ENCODE measurements around the gene PIGP. TPM values are rescaled to one million over a fixed set of nuclear protein-coding genes. Genes with fewer than 3 reads are reported as not detected.
"Not testable (repeated sequence)": the region's sequence is repeated elsewhere in the genome, so short reads cannot be mapped to it uniquely, and the experiment has no call there.

The PIGP gene
- 10 to 100 TPM; 10.3 to 19.3 (median 15.3) TPM for total RNA-seq
- 13.3 TPM for total RNA-seq (2013)
- total RNA-seq: 4.9 to 14.8 (median 9.5) reads per million in 29 experiments

- H3K4me1 ChIP-seq (ENCODE audit: control insufficient read depth in 1 of 2, extremely low read depth in 1 of 2, insufficient read depth in 2 of 2, low read length in 2 of 2): peaks cover 19 to 22% of the 10 kb centered on the region in 2 experiments
- H3K36me3 Mint-ChIP-seq: peaks cover 17% of the 10 kb centered on the region
- CTCF ChIA-PET: no interaction called here
- H3K36me3 ChIP-seq (ENCODE audit: control insufficient read depth in 2 of 2, extremely low read depth in 1 of 2, insufficient read depth in 1 of 2, low read length in 1 of 2): no peaks in the 10 kb centered on the region
- ATAC-seq (replicated peaks in 1 of 4): peak; percentile 68 to 77 (median 72)
- peak; percentile 84 to 99 (median 93) for DNase-seq
- H3K9me3 Mint-ChIP-seq: no peaks in the 10 kb centered on the region
- H3K4me1 Mint-ChIP-seq: peaks cover 53 to 55% (median 54%) of the 10 kb centered on the region in 3 donors
- no peaks in the 10 kb centered on the region for H3K27me3 Mint-ChIP-seq
- H3K27ac Mint-ChIP-seq: peak within 1 kb of the TSS; percentile 95 to 96
- peak within 1 kb of the TSS; percentile 92 to 97 (median 93) for H3K4me3 Mint-ChIP-seq
- H3K27ac ChIP-seq (ENCODE audit: low read length): peak within 1 kb of the TSS; percentile 91
- H3K9me3 ChIP-seq: no peaks in the 10 kb centered on the region
- WGBS (ENCODE audit: insufficient coverage): under 1% methylated on average over 58 of the region's 61 CpGs
- POLR2A ChIA-PET: no interaction called here
- peak within 1 kb of the TSS; percentile 84 to 92 for H3K4me3 ChIP-seq (ENCODE audit: control insufficient read depth in 1 of 2, extremely low read depth in 1 of 2, low read length in 1 of 2)
- no peaks in the 10 kb centered on the region for H3K27me3 ChIP-seq (replicated peaks in 1 of 2; ENCODE audit: control insufficient read depth in 2 of 2, extremely low read depth in 1 of 2, insufficient read depth in 2 of 2, low read length in 1 of 2)
Measured at GRCh38 chr21:37072988-37073416, at the start of gene PIGP, which contains the start of gene TTC3. Gene PIGP, minus strand, starts transcription at chr21:37073071. Its CDS starts 556 bp downstream, at chr21:37072515. Gene TTC3, plus strand, starts transcription at chr21:37073254. Its CDS starts 14,004 bp downstream, at chr21:37087258.

GRCh38 chr21:37119421-37120218, 46.7 kb upstream of the PIGP start:
- H3K27ac ChIP-seq (ENCODE audit: low read length): no peak overlapping the region
- CTCF ChIA-PET: no interaction called here
- H3K4me3 Mint-ChIP-seq: no peak overlapping the region
- H3K4me1 Mint-ChIP-seq: peaks cover 5 to 16% (median 14%) of the 10 kb centered on the region in 3 donors
- peaks cover 0 to 15% of the 10 kb centered on the region in 2 donors for H3K36me3 ChIP-seq (ENCODE audit: control insufficient read depth in 2 of 2, extremely low read depth in 1 of 2, insufficient read depth in 1 of 2, low read length in 1 of 2)
- no peaks in the 10 kb centered on the region for H3K4me1 ChIP-seq (ENCODE audit: control insufficient read depth in 1 of 2, extremely low read depth in 1 of 2, insufficient read depth in 2 of 2, low read length in 2 of 2)
- 91% methylated on average over 4 of the region's 6 CpGs for WGBS (ENCODE audit: insufficient coverage)
- H3K9me3 ChIP-seq: no peaks in the 10 kb centered on the region
- ATAC-seq (replicated peaks in 1 of 4) (no peak), DNase-seq (no peak)
- peaks cover 32% of the 10 kb centered on the region for H3K36me3 Mint-ChIP-seq
- no peaks in the 10 kb centered on the region for H3K27me3 Mint-ChIP-seq
- peak overlapping the region; percentile 7 to 19 for H3K27ac Mint-ChIP-seq
- no peak overlapping the region for H3K4me3 ChIP-seq (ENCODE audit: control insufficient read depth in 1 of 2, extremely low read depth in 1 of 2, low read length in 1 of 2)
- POLR2A ChIA-PET: no interaction called here
- H3K9me3 Mint-ChIP-seq: no peaks in the 10 kb centered on the region
- H3K27me3 ChIP-seq (replicated peaks in 1 of 2; ENCODE audit: control insufficient read depth in 2 of 2, extremely low read depth in 1 of 2, insufficient read depth in 2 of 2, low read length in 1 of 2): no peaks in the 10 kb centered on the region

- no peaks in the 10 kb centered on the region for H3K27me3 ChIP-seq (replicated peaks in 1 of 2; ENCODE audit: control insufficient read depth in 2 of 2, extremely low read depth in 1 of 2, insufficient read depth in 2 of 2, low read length in 1 of 2)
- DNase-seq (no peak), ATAC-seq (replicated peaks in 1 of 4) (no peak)
- no peak overlapping the region for H3K4me3 Mint-ChIP-seq
- no peaks in the 10 kb centered on the region for H3K9me3 Mint-ChIP-seq
- no peak overlapping the region for H3K27ac ChIP-seq (ENCODE audit: low read length)
- H3K4me1 Mint-ChIP-seq: peaks cover 5 to 16% (median 14%) of the 10 kb centered on the region in 3 donors
- no peaks in the 10 kb centered on the region for H3K27me3 Mint-ChIP-seq
- H3K27ac Mint-ChIP-seq: peak overlapping the region; percentile 19 to 56
- ChIA-PET POLR2A (no interaction called here), CTCF (no interaction called here)
- H3K36me3 Mint-ChIP-seq: peaks cover 34% of the 10 kb centered on the region
- no peaks in the 10 kb centered on the region for H3K4me1 ChIP-seq (ENCODE audit: control insufficient read depth in 1 of 2, extremely low read depth in 1 of 2, insufficient read depth in 2 of 2, low read length in 2 of 2)
- peaks cover 0 to 9% of the 10 kb centered on the region in 2 donors for H3K36me3 ChIP-seq (ENCODE audit: control insufficient read depth in 2 of 2, extremely low read depth in 1 of 2, insufficient read depth in 1 of 2, low read length in 1 of 2)
- no peaks in the 10 kb centered on the region for H3K9me3 ChIP-seq
- WGBS (ENCODE audit: insufficient coverage): no CpG with 5 or more reads among the region's 1 CpG
- no peak overlapping the region for H3K4me3 ChIP-seq (ENCODE audit: control insufficient read depth in 1 of 2, extremely low read depth in 1 of 2, low read length in 1 of 2)
Measured at GRCh38 chr21:37118187-37118826, 45.4 kb upstream of the PIGP start.

- Histone ChIP-seq H3K4me1 (ENCODE audit: control insufficient read depth in 1 of 2, extremely low read depth in 1 of 2, insufficient read depth in 2 of 2, low read length in 2 of 2) (no peaks in the 10 kb centered on the region), H3K9me3 (no peaks in the 10 kb centered on the region), H3K4me3 (ENCODE audit: control insufficient read depth in 1 of 2, extremely low read depth in 1 of 2, low read length in 1 of 2) (no peak overlapping the region), H3K27ac (ENCODE audit: low read length) (no peak overlapping the region), H3K36me3 (ENCODE audit: control insufficient read depth in 2 of 2, extremely low read depth in 1 of 2, insufficient read depth in 1 of 2, low read length in 1 of 2) (peaks cover 0 to 7% of the 10 kb centered on the region in 2 donors), H3K27me3 (replicated peaks in 1 of 2; ENCODE audit: control insufficient read depth in 2 of 2, extremely low read depth in 1 of 2, insufficient read depth in 2 of 2, low read length in 1 of 2) (no peaks in the 10 kb centered on the region)
- ChIA-PET POLR2A (interaction anchor here in 1 of 2 donors (0.7 kb wide), 1 partner anchor 145 kb away, joined by 12 read pairs; no protein-coding TSS in a partner anchor), CTCF (no interaction called here)
- Mint-ChIP-seq H3K36me3 (peaks cover 26% of the 10 kb centered on the region), H3K4me3 (no peak overlapping the region), H3K4me1 (peaks cover 5 to 16% (median 14%) of the 10 kb centered on the region in 3 donors), H3K9me3 (no peaks in the 10 kb centered on the region), H3K27ac (no peak overlapping the region), H3K27me3 (no peaks in the 10 kb centered on the region)
- DNase-seq (no peak), ATAC-seq (replicated peaks in 1 of 4) (no peak)
Measured at GRCh38 chr21:37117204-37117603, 44.3 kb upstream of the PIGP start.

- H3K4me3 Mint-ChIP-seq; H3K4me3 ChIP-seq (ENCODE audit: control insufficient read depth in 1 of 2, extremely low read depth in 1 of 2, low read length in 1 of 2); H3K27ac Mint-ChIP-seq; H3K36me3 ChIP-seq (ENCODE audit: control insufficient read depth in 2 of 2, extremely low read depth in 1 of 2, insufficient read depth in 1 of 2, low read length in 1 of 2); CTCF ChIA-PET; ATAC-seq (replicated peaks in 1 of 4); H3K27ac ChIP-seq (ENCODE audit: low read length); POLR2A ChIA-PET; H3K27me3 ChIP-seq (replicated peaks in 1 of 2; ENCODE audit: control insufficient read depth in 2 of 2, extremely low read depth in 1 of 2, insufficient read depth in 2 of 2, low read length in 1 of 2); H3K27me3 Mint-ChIP-seq; H3K9me3 ChIP-seq; H3K9me3 Mint-ChIP-seq; DNase-seq; H3K4me1 ChIP-seq (ENCODE audit: control insufficient read depth in 1 of 2, extremely low read depth in 1 of 2, insufficient read depth in 2 of 2, low read length in 2 of 2): not testable (repeated sequence)
- WGBS (ENCODE audit: insufficient coverage): no CpG with 5 or more reads among the region's 2 CpGs
- Mint-ChIP-seq H3K4me1 (peaks cover 5 to 16% (median 14%) of the 10 kb centered on the region in 3 donors), H3K36me3 (peaks cover 26% of the 10 kb centered on the region)
Measured at GRCh38 chr21:37116459-37116858, 43.6 kb upstream of the PIGP start.

- H3K9me3 Mint-ChIP-seq; H3K27me3 ChIP-seq (replicated peaks in 1 of 2; ENCODE audit: control insufficient read depth in 2 of 2, extremely low read depth in 1 of 2, insufficient read depth in 2 of 2, low read length in 1 of 2); ATAC-seq (replicated peaks in 1 of 4); H3K4me3 Mint-ChIP-seq; H3K27ac ChIP-seq (ENCODE audit: low read length); H3K4me1 ChIP-seq (ENCODE audit: control insufficient read depth in 1 of 2, extremely low read depth in 1 of 2, insufficient read depth in 2 of 2, low read length in 2 of 2); H3K36me3 ChIP-seq (ENCODE audit: control insufficient read depth in 2 of 2, extremely low read depth in 1 of 2, insufficient read depth in 1 of 2, low read length in 1 of 2); H3K27ac Mint-ChIP-seq; H3K4me3 ChIP-seq (ENCODE audit: control insufficient read depth in 1 of 2, extremely low read depth in 1 of 2, low read length in 1 of 2); POLR2A ChIA-PET; DNase-seq; H3K27me3 Mint-ChIP-seq; H3K9me3 ChIP-seq; CTCF ChIA-PET: not testable (repeated sequence)
- peaks cover 0 to 15% (median 10%) of the 10 kb centered on the region in 3 donors for H3K4me1 Mint-ChIP-seq
- peaks cover 23% of the 10 kb centered on the region for H3K36me3 Mint-ChIP-seq
- no CpG with 5 or more reads among the region's 3 CpGs for WGBS (ENCODE audit: insufficient coverage)
Measured at GRCh38 chr21:37114301-37114700, 41.4 kb upstream of the PIGP start.
